Smooth muscle cell (in vitro differentiated cells): ENCODE measurements around the gene SPINK4. TPM values are rescaled to one million over a fixed set of nuclear protein-coding genes. Genes with fewer than 3 reads are reported as not detected.

Experiments
- DNase-seq: peaks from one replicate; lab custom pipeline; 2025; ENCODE audit not compliant: unreplicated experiment; lab: John Stamatoyannopoulos, UW
- H2AFZ ChIP-seq: fragments of 200-600 bp; sonication (generic); 2 replicates; pipeline ENCODE4 v1.6.0; 2016; ENCODE audit warnings: antibody characterized with exemption, low read depth, mild to moderate bottlenecking
- H3F3A ChIP-seq: fragments of 200-600 bp; sonication (generic); 2 replicates; pipeline ENCODE4 v1.6.0; 2017; ENCODE audit warnings: antibody characterized with exemption, low read depth
- H3K27ac ChIP-seq: fragments of 200-600 bp; sonication (generic); 2 replicates; pipeline ENCODE4 v1.5.1; 2016; ENCODE audit warnings: low read depth, mild to moderate bottlenecking
- H3K27me3 ChIP-seq: fragments of 200-600 bp; sonication (generic); 2 replicates; pipeline ENCODE4 v1.6.1; 2016; ENCODE audit warnings: low read depth, mild to moderate bottlenecking
- H3K36me3 ChIP-seq: fragments of 200-600 bp; sonication (generic); 2 replicates; pipeline ENCODE4 v1.5.1; 2016; ENCODE audit warnings: low read depth
- H3K4me1 ChIP-seq: fragments of 200-600 bp; sonication (generic); 2 replicates; pipeline ENCODE4 v1.5.1; 2016; ENCODE audit warnings: low read depth
- H3K4me2 ChIP-seq: fragments of 200-600 bp; sonication (generic); 2 replicates; pipeline ENCODE4 v1.6.0; 2016; ENCODE audit warnings: mild to moderate bottlenecking
- H3K4me3 ChIP-seq: fragments of 200-600 bp; sonication (generic); 2 replicates; pipeline ENCODE4 v1.5.1; 2016; ENCODE audit warnings: mild to moderate bottlenecking
- H3K79me2 ChIP-seq: fragments of 200-600 bp; sonication (generic); 2 replicates; pipeline ENCODE4 v1.6.0; 2016; ENCODE audit warnings: low read depth, mild to moderate bottlenecking
- H3K9ac ChIP-seq: fragments of 200-600 bp; sonication (generic); 2 replicates; pipeline ENCODE4 v1.6.0; 2016; ENCODE audit warnings: low read depth
- H3K9me3 ChIP-seq: fragments of 200-600 bp; sonication (generic); replicated peaks from 2 replicates; pipeline ENCODE4 v1.5.1; 2016; ENCODE audit warnings: low read depth
- H4K20me1 ChIP-seq: fragments of 200-600 bp; sonication (generic); 2 replicates; pipeline ENCODE4 v1.6.0; 2016; ENCODE audit warnings: low read depth
- WGBS: methylation state at CpG from one replicate; pipeline ENCODE4 v1.1.7; 2016; ENCODE audit warnings: low lambda C conversion rate; 5-methylcytosine and 5-hydroxymethylcytosine counted together
- polyA plus RNA-seq: library from polyadenylated mRNA; unstranded; fragments of >200 nt; fragmentation: Nextera tagmentation; extraction: Ambion mirVana; gene quantifications from 2 replicates; pipeline ENCODE4 v1.2.1, GENCODE V29; 2016
- total RNA-seq: library from RNA; depleted of rRNA; stranded (reverse); fragments of >200 nt; gene quantifications from 2 replicates; pipeline ENCODE4 v1.2.3, GENCODE V29; 2014
- TF ChIP-seq, protein P1 (sequence below): fragments of 200-600 bp; sonication (generic); IDR thresholded peaks from 2 replicates; pipeline ENCODE4 v1.5.1; 2017; ENCODE audit warnings: borderline replicate concordance, mild to moderate bottlenecking, antibody characterized with exemption; ENCODE audit not compliant: insufficient read depth, poor library complexity, severe bottlenecking

SPINK4 gene
- total and polyA plus RNA-seq, 2 experiments from 2014 or later, result not detected

DNA sequence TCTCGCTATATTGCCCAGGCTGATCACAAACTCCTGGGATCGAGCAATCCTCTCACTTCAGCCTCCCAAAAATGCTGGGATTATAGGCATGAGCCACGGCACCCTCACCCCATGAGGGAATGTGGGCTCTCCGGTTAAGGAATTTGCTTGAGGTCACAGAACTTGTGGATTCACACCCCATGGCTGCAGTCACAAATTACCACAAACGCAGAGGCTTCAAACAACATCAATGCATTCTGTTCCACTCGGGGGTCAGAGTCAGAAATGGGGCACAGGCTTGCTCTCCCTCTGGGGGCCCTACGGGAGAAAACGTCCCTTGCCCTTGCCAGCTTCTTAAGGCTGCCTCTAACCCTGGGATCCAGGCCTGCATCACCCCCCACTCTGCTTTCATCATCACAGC, 12.2 kb upstream of the SPINK4 start:
- Histone ChIP-seq H4K20me1 (no peaks in the 10 kb centered on the region), H2AFZ (no peak overlapping the region), H3K9ac (no peak overlapping the region), H3K9me3 (no peaks in the 10 kb centered on the region), H3K4me2 (no peak overlapping the region), H3K4me3 (no peak overlapping the region), H3K4me1 (no peaks in the 10 kb centered on the region), H3K27me3 (no peaks in the 10 kb centered on the region), H3K79me2 (no peaks in the 10 kb centered on the region), H3F3A (no peaks in the 10 kb centered on the region), H3K36me3 (no peaks in the 10 kb centered on the region), H3K27ac (no peak overlapping the region)
- WGBS, result 64% methylated on average over 8 of the region's 8 CpGs
- TF ChIP-seq, protein P1, sequence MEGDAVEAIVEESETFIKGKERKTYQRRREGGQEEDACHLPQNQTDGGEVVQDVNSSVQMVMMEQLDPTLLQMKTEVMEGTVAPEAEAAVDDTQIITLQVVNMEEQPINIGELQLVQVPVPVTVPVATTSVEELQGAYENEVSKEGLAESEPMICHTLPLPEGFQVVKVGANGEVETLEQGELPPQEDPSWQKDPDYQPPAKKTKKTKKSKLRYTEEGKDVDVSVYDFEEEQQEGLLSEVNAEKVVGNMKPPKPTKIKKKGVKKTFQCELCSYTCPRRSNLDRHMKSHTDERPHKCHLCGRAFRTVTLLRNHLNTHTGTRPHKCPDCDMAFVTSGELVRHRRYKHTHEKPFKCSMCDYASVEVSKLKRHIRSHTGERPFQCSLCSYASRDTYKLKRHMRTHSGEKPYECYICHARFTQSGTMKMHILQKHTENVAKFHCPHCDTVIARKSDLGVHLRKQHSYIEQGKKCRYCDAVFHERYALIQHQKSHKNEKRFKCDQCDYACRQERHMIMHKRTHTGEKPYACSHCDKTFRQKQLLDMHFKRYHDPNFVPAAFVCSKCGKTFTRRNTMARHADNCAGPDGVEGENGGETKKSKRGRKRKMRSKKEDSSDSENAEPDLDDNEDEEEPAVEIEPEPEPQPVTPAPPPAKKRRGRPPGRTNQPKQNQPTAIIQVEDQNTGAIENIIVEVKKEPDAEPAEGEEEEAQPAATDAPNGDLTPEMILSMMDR, result no peak
- no peak for DNase-seq

DNA sequence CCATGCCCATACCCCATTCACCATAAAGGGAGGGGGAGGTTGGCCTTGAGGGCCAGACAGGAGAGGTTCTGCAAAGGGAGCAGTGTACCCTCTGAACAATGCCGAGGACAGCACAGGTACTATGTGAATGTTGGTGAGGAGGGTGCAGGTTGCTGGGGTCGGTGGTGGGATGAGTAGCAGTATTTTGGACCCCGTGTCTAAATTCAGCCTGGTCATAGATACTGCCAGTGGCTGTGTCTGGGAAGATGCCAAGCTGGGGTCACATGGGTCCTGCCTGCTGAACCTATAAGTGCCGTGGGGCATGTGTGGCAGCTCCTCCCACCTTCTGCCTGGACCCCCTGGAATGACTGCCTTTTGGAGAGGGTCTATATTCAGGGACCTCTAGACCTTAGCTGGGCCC, 11.4 kb upstream of the SPINK4 start:
- no peak overlapping the region for H3K4me2 ChIP-seq
- no peaks in the 10 kb centered on the region for H3K36me3 ChIP-seq
- H3F3A ChIP-seq, result no peaks in the 10 kb centered on the region
- no peaks in the 10 kb centered on the region for H3K79me2 ChIP-seq
- no peak overlapping the region for H3K9ac ChIP-seq
- H3K9me3 ChIP-seq, result no peaks in the 10 kb centered on the region
- no peaks in the 10 kb centered on the region for H3K4me1 ChIP-seq
- H3K4me3 ChIP-seq, result no peak overlapping the region
- H4K20me1 ChIP-seq, result no peaks in the 10 kb centered on the region
- H2AFZ ChIP-seq, result no peak overlapping the region
- no peak for DNase-seq
- WGBS, result 94% methylated on average over 4 of the region's 4 CpGs
- TF ChIP-seq, protein P1, result no peak
- no peaks in the 10 kb centered on the region for H3K27me3 ChIP-seq
- no peak overlapping the region for H3K27ac ChIP-seq

GRCh38 chr9:33229359-33230114, 10.4 kb upstream of the SPINK4 start:
- no peaks in the 10 kb centered on the region for H3F3A ChIP-seq
- no peak overlapping the region for H3K4me2 ChIP-seq
- H3K4me1 ChIP-seq, result no peaks in the 10 kb centered on the region
- TF ChIP-seq, protein P1, result peak; percentile 22
- DNase-seq, result no peak
- no peak overlapping the region for H2AFZ ChIP-seq
- H3K27ac ChIP-seq, result no peak overlapping the region
- no peaks in the 10 kb centered on the region for H3K9me3 ChIP-seq
- no peak overlapping the region for H3K4me3 ChIP-seq
- no peaks in the 10 kb centered on the region for H3K27me3 ChIP-seq
- no peaks in the 10 kb centered on the region for H4K20me1 ChIP-seq
- no peak overlapping the region for H3K9ac ChIP-seq
- WGBS, result 86% methylated on average over 9 of the region's 9 CpGs
- no peaks in the 10 kb centered on the region for H3K36me3 ChIP-seq
- H3K79me2 ChIP-seq, result no peaks in the 10 kb centered on the region
